ENCODE measurements around the gene ETV6. TPM values are rescaled to one million over a fixed set of nuclear protein-coding genes. Genes with fewer than 3 reads are reported as not detected.

The ETV6 gene
- total RNA-seq, 1 donor from 2014 or later: 16.9 TPM

DNA sequence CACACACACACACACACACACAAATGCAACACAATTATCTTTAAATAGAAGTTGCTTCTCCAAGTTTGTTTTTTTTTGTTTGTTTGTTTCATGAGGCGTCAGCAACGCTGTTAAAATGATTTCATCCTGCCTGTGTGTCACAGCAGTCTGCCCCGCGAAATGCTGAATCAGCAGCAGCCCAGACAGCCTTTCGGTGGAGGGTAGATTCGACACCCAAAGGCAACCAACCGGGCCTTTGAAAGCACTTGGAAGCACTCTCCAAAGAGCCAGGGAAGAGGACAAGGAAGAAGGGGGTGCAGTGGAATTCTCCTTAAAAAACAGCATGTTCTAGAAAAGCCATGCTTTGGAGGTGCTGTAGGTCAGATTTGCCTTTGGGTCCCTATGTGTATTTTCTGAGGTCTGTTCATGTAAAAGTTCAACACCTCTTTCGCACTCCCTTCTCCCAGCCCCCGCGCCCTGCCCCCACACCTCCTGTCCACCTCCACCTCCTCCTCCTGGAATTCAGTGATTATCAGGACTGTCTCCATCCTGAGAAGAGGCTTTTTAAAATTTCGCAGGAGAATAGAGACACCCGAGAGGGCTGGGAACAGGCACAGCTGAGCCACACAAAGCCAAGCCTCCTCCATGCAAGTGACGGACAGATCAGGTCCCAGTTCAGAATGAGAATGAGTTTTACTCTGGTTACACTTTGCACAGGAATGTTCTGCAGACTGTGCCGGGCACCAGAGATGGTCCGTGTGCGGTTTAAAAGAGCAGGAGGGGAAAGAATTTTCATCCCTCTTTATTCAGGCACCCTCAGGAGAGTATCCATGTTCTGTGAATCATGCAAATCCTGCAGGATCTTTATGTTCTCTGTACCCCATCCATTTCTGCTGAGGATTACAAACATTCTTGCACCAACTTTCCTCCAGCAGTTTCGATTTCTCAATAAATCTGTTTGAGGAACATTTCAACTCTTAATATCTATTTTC, 177.9 kb downstream of the ETV6 start:
- Histone ChIP-seq H3K27ac (replicated peaks) (peak overlapping the region; percentile 44), H3K4me3 (no peak overlapping the region), H3K36me3 (no peaks in the 10 kb centered on the region), H3K4me1 (peaks cover 81% of the 10 kb centered on the region), H3K27me3 (ENCODE audit: low read depth) (no peaks in the 10 kb centered on the region), H3K9me3 (replicated peaks) (no peaks in the 10 kb centered on the region)
- intact Hi-C loops (cut with micrococcal nuclease): no loop called here
- TF ChIP-seq CTCF (IDR thresholded peaks at IDR 0.05; ENCODE audit: borderline replicate concordance): no peak
- DNase-seq: no peak

DNA sequence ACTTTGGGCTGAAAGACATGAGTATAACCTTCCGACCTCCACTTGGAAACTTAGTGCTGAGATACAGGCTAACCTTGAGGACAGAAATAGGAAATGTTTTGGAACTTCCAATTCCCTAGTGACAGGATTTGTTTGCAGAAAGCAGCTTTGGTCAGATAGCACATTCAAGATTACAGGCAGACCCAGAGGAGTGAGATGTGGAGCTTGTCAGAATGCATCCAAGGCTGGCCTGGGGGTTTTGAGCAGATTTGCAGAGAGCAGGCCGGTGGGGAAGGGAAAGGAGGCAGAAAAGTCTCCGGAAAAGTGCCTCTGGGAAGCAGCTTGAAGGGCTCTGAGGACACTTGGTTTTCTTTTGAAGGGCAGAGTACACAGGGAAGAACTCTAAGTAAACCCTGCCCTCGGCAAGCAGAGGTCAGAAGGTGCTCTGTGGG, 180.3 kb downstream of the ETV6 start:
- peaks cover 85% of the 10 kb centered on the region for H3K4me1 ChIP-seq
- no peaks in the 10 kb centered on the region for H3K36me3 ChIP-seq
- TF ChIP-seq CTCF (IDR thresholded peaks at IDR 0.05; ENCODE audit: borderline replicate concordance): no peak
- no peaks in the 10 kb centered on the region for H3K27me3 ChIP-seq (ENCODE audit: low read depth)
- peak overlapping the region; percentile 5 for H3K4me3 ChIP-seq
- peak overlapping the region; percentile 80 for H3K27ac ChIP-seq (replicated peaks)
- H3K9me3 ChIP-seq (replicated peaks): no peaks in the 10 kb centered on the region
- intact Hi-C loops (cut with micrococcal nuclease): no loop called here
- no peak for DNase-seq

DNA sequence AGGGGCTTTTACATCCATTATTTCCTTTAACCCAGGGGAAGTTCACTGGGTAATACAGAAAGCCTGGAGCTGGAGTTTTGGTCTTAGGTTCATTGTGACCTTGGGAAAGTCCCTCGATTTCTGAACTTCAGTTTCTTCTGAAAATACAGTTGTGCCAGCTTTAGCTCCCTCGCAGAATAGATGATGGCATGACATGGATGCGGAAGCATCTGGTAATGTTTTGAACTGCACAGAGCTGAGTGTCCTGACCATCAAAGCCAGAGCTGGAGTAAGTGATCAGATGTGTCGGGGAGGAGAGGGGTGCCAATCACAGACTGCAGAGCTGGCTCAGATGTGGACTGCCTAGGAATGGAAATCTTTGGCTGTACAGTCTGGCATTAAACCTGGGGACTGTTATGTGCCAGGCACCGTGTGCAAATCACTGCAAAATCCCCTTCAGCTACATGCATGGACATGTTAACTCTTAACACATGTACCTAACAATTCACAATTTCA, 180.9 kb downstream of the ETV6 start:
- DNase-seq: no peak
- Histone ChIP-seq H3K4me1 (peaks cover 86% of the 10 kb centered on the region), H3K36me3 (no peaks in the 10 kb centered on the region), H3K27me3 (ENCODE audit: low read depth) (no peaks in the 10 kb centered on the region), H3K27ac (replicated peaks) (peak overlapping the region; percentile 80), H3K9me3 (replicated peaks) (no peaks in the 10 kb centered on the region), H3K4me3 (peak overlapping the region; percentile 5)
- intact Hi-C loops (cut with micrococcal nuclease): no loop called here
- TF ChIP-seq CTCF (IDR thresholded peaks at IDR 0.05; ENCODE audit: borderline replicate concordance): no peak

DNA sequence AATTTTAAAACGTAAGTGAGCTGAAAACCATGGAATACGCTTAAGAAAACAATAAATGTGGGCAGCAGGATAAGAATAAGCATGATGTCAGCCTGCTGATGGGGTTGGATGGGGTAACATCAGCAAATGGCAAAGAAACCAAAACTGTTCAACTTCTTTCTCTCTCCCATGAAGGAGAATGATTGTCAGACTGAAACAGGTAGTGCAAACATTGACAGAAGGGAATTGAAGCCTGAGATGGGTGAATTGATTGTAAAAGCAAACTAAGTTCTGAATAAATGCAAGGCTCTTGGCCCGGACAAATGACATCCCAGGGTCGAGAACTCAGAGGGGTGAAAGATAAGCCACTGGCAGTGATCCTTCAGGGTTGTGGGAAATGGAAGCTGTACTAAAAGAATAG, 182.6 kb downstream of the ETV6 start:
- DNase-seq: no peak
- intact Hi-C loops (cut with micrococcal nuclease): no loop called here
- Histone ChIP-seq H3K4me3 (no peak overlapping the region), H3K27me3 (ENCODE audit: low read depth) (no peaks in the 10 kb centered on the region), H3K36me3 (no peaks in the 10 kb centered on the region), H3K4me1 (peaks cover 94% of the 10 kb centered on the region), H3K9me3 (replicated peaks) (no peaks in the 10 kb centered on the region), H3K27ac (replicated peaks) (peak overlapping the region; percentile 8)
- no peak for TF ChIP-seq CTCF (IDR thresholded peaks at IDR 0.05; ENCODE audit: borderline replicate concordance)

DNA sequence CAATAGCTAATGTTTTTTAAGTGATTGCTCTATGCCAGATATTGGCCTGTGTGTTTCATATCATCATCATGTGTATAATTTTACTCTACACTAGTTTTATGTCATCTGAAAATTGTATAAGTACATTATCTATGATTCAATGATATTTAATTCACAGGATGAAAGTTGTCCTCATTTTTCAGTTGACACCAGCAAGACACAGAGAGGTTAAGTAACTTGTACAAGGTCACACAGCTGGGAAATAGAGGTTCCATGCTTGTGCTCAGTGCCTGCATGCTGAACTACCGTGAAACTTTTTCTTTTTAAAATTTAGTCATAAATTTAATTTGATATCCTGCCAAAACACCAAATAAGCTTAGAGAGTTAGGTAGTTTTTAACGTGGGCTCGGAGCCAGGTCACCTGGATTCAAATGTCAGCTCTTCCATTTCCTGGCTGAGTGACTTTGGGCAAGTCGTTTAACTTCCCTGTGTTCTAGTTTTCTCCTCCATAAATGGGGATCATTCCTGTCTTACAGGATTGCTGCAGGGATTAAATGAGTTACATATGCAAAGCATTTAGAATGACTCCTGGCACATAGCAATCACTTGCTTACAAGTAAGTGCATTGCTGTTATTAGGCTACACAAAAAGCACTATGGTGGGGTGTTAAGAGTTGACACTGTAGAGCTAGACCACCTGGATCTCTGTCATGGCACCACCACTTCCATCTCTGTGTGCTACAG, 183.9 kb downstream of the ETV6 start:
- intact Hi-C loops (cut with micrococcal nuclease): no loop called here
- no peak for TF ChIP-seq CTCF (IDR thresholded peaks at IDR 0.05; ENCODE audit: borderline replicate concordance)
- peaks cover 92% of the 10 kb centered on the region for H3K4me1 ChIP-seq

More for the DNA sequence above, 183.9 kb downstream of the ETV6 start:
- no peak overlapping the region for H3K27ac ChIP-seq (replicated peaks)
- H3K36me3 ChIP-seq: no peaks in the 10 kb centered on the region
- no peaks in the 10 kb centered on the region for H3K9me3 ChIP-seq (replicated peaks)
- no peak overlapping the region for H3K4me3 ChIP-seq
- no peaks in the 10 kb centered on the region for H3K27me3 ChIP-seq (ENCODE audit: low read depth)
- DNase-seq: no peak

Data from left ventricle myocardium inferior (tissue), 1 donor.